22Rv1 (cell line): ENCODE measurements around the gene PARD3B.

Experiments used
- CTCF ChIP-seq: fragments of 450-650 bp; IDR thresholded peaks from 2 replicates; pipeline ENCODE4 v1.5.1; 2017; ENCODE audit warnings: mild to moderate bottlenecking
- ZFX ChIP-seq: fragments of 450-650 bp; IDR thresholded peaks from 2 replicates; pipeline ENCODE4 v1.6.1; 2017; ENCODE audit warnings: antibody characterized with exemption, borderline replicate concordance

DNA sequence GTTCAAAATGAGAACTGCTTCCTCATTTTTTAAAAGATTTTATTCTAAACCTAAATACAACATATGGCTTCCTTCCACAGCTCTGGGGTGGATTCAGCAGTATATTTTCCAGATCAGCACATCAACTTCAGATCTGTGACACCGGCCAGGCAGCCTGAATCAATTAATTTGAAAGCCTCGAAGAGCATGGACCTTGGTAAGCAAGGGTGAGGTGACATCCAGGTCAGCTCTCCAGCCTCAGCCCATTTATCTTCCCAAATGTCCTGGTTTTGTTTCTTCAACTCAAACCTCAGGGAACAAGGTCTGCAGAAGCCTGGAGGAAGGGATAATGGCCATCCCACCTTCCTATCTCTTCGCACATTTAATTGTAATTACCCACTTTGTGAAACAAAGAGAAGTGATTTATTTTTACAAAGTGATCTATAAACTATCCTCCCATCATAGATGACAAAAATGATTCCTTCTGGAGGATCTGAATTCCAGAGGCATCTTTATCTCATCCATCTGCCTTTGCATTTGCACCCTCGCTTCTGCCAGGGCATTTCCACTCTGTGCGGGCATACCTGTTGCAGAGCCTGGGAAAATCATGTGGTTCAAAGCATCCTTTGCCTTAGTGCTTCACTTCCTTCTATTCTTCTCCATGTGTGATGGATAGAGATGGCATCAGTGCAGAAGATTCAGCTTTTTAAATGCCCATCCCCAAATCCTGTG, 648.0 kb downstream of the PARD3B start:
- TF ChIP-seq CTCF (no peak), ZFX (no peak)
